Measurements from ENCODE around the gene TBX18. TPM values are rescaled to one million over a fixed set of nuclear protein-coding genes. Genes with fewer than 3 reads are reported as not detected.

TBX18 gene
- polyA plus RNA-seq, 1 donor: 0.43 TPM

DNA sequence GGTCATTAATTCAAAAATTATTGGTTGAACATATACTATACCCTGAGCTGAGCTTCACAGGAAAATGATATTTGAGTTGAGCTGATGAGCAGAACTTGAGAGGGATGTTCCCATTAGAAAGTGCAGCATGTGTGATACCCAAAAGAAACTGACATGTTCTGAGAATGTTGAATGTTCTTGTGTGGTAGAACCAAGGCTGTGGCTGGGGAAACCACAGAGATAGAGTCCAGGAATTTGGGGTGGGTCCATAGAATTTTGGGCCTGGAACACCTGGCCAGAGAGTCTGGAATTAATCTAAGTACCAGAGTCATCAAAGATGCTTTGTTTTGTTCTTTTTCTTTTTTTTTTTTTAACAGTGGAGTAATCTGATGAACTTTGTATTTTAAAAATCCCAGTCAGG, 88.7 kb downstream of the TBX18 start:
- Histone ChIP-seq H3K27ac (ENCODE audit: low read length) (no peak overlapping the region), H3K9me3 (ENCODE audit: control insufficient read depth, low read depth, low read length) (no peaks in the 10 kb centered on the region), H3K36me3 (ENCODE audit: control insufficient read depth, insufficient read depth, low read length) (no peaks in the 10 kb centered on the region)

DNA sequence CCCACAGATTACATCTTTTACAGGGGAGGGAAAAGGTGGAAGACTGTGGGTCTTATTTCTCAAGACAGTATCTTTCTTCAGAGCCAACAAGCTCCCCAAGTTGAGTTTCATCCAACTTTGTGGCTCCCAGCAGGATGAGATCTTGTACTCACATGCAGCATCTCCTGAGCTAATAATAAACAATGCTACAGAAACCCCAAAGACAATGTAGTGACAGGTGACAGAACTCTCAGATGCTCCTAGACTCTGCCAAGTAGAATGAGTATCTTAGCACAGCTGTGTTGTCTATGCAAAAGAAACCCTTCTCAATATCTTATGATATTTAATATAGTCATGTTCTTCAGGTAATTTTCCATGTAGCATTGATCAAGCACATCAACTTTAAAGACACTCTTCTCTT, 90.0 kb downstream of the TBX18 start:
- no peaks in the 10 kb centered on the region for H3K36me3 ChIP-seq (ENCODE audit: control insufficient read depth, insufficient read depth, low read length)
- DNase-seq: no peak
- no peaks in the 10 kb centered on the region for H3K27me3 ChIP-seq (ENCODE audit: control insufficient read depth, insufficient read depth, low read length)
- no peaks in the 10 kb centered on the region for H3K4me1 ChIP-seq (ENCODE audit: control insufficient read depth, insufficient read depth, low read length)
- no peaks in the 10 kb centered on the region for H3K9me3 ChIP-seq (ENCODE audit: control insufficient read depth, low read depth, low read length)
- no peak overlapping the region for H3K4me3 ChIP-seq (ENCODE audit: low read length)
- H3K27ac ChIP-seq (ENCODE audit: low read length): no peak overlapping the region

More for the DNA sequence above, 88.7 kb downstream of the TBX18 start:
- Histone ChIP-seq H3K4me1 (ENCODE audit: control insufficient read depth, insufficient read depth, low read length) (no peaks in the 10 kb centered on the region), H3K27me3 (ENCODE audit: control insufficient read depth, insufficient read depth, low read length) (no peaks in the 10 kb centered on the region), H3K4me3 (ENCODE audit: low read length) (no peak overlapping the region)
- no peak for DNase-seq

DNA sequence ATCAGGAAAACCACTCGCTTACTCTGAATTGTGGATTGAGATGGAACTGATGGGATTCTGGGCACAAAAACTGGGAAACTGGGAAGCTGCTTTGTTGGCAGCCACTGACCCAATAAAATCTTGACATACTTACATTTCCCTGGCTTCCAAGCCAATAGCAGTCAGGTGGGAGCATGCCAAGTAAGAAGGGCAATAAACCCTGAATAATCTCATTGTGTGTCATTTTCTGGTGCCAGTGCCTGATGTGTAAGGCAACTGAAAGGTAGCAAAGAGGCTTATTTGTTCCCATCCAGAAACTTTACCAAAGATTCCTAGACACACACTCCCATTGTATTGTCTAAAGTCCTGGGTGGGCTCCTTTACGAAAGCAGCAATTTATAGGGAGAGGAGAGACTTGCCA, 93.2 kb downstream of the TBX18 start:
- H3K27ac ChIP-seq (ENCODE audit: low read length): no peak overlapping the region
- no peaks in the 10 kb centered on the region for H3K27me3 ChIP-seq (ENCODE audit: control insufficient read depth, insufficient read depth, low read length)
- no peaks in the 10 kb centered on the region for H3K36me3 ChIP-seq (ENCODE audit: control insufficient read depth, insufficient read depth, low read length)
- no peaks in the 10 kb centered on the region for H3K4me1 ChIP-seq (ENCODE audit: control insufficient read depth, insufficient read depth, low read length)
- no CpG with 5 or more reads among the region's 2 CpGs for WGBS (ENCODE audit: insufficient coverage, low lambda C conversion rate)
- no peak for DNase-seq
- no peak overlapping the region for H3K4me3 ChIP-seq (ENCODE audit: low read length)
- no peaks in the 10 kb centered on the region for H3K9me3 ChIP-seq (ENCODE audit: control insufficient read depth, low read depth, low read length)

GRCh38 chr6:84669945-84670344, 94.5 kb downstream of the TBX18 start:
- WGBS (ENCODE audit: insufficient coverage, low lambda C conversion rate): no CpG with 5 or more reads among the region's 3 CpGs
- H3K4me3 ChIP-seq (ENCODE audit: low read length): no peak overlapping the region
- DNase-seq: no peak
- no peaks in the 10 kb centered on the region for H3K27me3 ChIP-seq (ENCODE audit: control insufficient read depth, insufficient read depth, low read length)
- H3K36me3 ChIP-seq (ENCODE audit: control insufficient read depth, insufficient read depth, low read length): no peaks in the 10 kb centered on the region
- no peak overlapping the region for H3K27ac ChIP-seq (ENCODE audit: low read length)
- no peaks in the 10 kb centered on the region for H3K4me1 ChIP-seq (ENCODE audit: control insufficient read depth, insufficient read depth, low read length)
- H3K9me3 ChIP-seq (ENCODE audit: control insufficient read depth, low read depth, low read length): no peaks in the 10 kb centered on the region

DNA sequence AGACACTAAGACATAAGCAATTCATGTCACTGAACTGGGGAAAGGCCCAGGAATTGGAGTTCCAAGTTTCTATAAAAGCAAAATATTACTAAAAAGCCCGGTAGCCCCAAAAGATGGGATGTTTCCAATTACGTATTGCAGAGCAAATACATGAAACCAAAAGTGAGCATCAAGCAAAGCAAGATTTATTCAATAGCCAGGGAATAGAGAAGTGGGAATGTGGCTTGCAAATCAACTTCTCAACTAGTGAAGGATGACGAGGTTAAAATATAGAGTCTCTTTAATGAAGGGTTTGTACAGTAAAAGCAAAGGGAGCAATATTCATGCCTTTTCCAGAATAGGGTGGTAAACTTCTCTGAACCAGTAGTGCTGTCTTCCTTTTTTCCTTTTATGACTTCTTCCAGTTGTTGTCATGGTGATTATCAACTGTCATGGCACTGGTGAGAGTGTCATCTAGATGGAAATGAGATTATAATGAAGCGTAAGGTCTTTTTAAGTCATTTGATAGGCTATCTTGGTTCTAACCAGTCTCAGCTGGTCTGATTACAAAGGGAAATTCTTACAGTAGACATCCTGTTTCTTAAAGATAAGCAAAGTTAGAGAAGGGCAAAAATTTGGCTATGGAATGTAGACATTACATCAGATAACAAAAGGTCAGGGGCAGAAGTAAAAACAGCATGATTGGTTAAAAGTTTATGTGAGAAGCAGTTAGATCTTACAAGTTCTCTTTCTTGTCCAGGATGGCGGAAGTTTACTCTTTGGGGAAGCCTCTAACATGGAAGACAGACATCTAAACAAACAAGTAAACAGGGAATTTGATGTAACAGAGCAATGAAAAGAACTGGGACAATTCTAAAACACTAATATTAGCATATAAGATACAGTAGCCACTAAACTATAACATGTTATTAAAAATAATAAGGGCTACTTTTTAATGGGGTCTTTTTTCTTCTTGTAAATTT, 96.9 kb downstream of the TBX18 start:
- H3K27me3 ChIP-seq (ENCODE audit: control insufficient read depth, insufficient read depth, low read length): no peaks in the 10 kb centered on the region
- WGBS (ENCODE audit: insufficient coverage, low lambda C conversion rate): 95% methylated on average over 2 of the region's 5 CpGs
- no peaks in the 10 kb centered on the region for H3K9me3 ChIP-seq (ENCODE audit: control insufficient read depth, low read depth, low read length)

DNA sequence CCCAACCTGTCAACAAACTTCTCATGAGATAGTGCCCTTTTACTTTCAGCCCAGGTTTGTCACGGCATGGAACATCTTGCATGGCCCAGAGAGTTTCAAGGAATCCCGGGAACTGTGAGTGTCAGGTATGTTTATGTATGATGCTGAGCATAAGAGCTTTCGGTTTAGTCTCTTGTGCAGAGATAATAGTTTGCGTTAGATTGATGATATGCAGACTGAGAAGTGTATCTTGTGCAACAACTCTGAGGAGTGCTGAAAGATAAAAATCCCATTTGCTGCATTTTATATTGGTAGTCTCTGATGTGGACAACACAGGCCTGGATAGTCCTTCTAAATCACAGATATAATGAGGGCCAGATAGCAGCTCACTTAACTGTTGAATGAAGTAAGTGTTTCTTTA, 99.0 kb downstream of the TBX18 start:
- Histone ChIP-seq H3K4me1 (ENCODE audit: control insufficient read depth, insufficient read depth, low read length) (no peaks in the 10 kb centered on the region), H3K9me3 (ENCODE audit: control insufficient read depth, low read depth, low read length) (no peaks in the 10 kb centered on the region), H3K27ac (ENCODE audit: low read length) (no peak overlapping the region), H3K27me3 (ENCODE audit: control insufficient read depth, insufficient read depth, low read length) (no peaks in the 10 kb centered on the region), H3K36me3 (ENCODE audit: control insufficient read depth, insufficient read depth, low read length) (no peaks in the 10 kb centered on the region), H3K4me3 (ENCODE audit: low read length) (no peak overlapping the region)
- 82% methylated on average over 3 of the region's 4 CpGs for WGBS (ENCODE audit: insufficient coverage, low lambda C conversion rate)
- no peak for DNase-seq

More for the DNA sequence above, 96.9 kb downstream of the TBX18 start:
- Histone ChIP-seq H3K4me3 (ENCODE audit: low read length) (no peak overlapping the region), H3K36me3 (ENCODE audit: control insufficient read depth, insufficient read depth, low read length) (no peaks in the 10 kb centered on the region), H3K27ac (ENCODE audit: low read length) (no peak overlapping the region), H3K4me1 (ENCODE audit: control insufficient read depth, insufficient read depth, low read length) (no peaks in the 10 kb centered on the region)
- DNase-seq: no peak

DNA sequence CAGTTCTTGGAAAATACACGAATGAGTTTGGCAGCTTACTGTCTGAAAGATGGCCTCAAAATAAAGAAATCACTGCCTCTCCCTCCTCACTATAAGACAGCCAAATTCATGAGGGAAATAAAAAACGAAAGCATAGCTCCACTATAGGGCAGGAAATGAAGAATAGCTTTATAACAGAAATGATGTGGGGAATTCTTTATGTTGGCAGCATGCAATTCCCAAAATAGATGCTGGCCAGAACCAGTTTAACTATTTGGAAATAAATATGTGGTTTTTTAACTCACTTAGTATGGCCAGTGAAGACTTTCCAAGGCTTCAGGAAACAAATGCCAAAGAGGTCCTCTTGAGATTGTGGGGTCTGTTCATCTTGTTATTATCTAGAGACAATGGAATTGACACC, 100.5 kb downstream of the TBX18 start:
- Histone ChIP-seq H3K36me3 (ENCODE audit: control insufficient read depth, insufficient read depth, low read length) (no peaks in the 10 kb centered on the region), H3K9me3 (ENCODE audit: control insufficient read depth, low read depth, low read length) (no peaks in the 10 kb centered on the region), H3K4me3 (ENCODE audit: low read length) (no peak overlapping the region), H3K4me1 (ENCODE audit: control insufficient read depth, insufficient read depth, low read length) (no peaks in the 10 kb centered on the region), H3K27me3 (ENCODE audit: control insufficient read depth, insufficient read depth, low read length) (no peaks in the 10 kb centered on the region), H3K27ac (ENCODE audit: low read length) (no peak overlapping the region)
- WGBS (ENCODE audit: insufficient coverage, low lambda C conversion rate): 80% methylated on average over 1 of the region's 2 CpGs
- DNase-seq: no peak

DNA sequence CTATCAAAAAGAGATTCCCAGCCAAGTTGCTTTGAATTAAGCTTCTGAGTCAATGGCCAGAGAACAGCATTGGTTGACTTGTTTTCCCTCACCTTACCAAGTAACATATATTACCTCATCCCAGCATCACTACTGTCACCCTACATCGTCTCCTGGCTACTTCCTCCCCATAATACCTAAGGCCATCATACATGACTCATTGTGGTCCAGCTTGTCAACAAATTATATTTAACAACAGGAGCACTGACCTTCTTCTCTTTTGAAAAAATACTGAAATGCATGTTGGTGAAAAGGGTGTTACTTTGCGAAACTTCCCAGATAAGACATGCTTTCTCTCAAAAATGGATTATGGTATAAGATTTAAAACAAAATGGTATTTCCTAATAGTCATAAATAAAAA, 106.9 kb downstream of the TBX18 start:
- no peaks in the 10 kb centered on the region for H3K9me3 ChIP-seq (ENCODE audit: control insufficient read depth, low read depth, low read length)
- H3K4me1 ChIP-seq (ENCODE audit: control insufficient read depth, insufficient read depth, low read length): no peaks in the 10 kb centered on the region
- H3K4me3 ChIP-seq (ENCODE audit: low read length): no peak overlapping the region
- DNase-seq: no peak
- H3K36me3 ChIP-seq (ENCODE audit: control insufficient read depth, insufficient read depth, low read length): no peaks in the 10 kb centered on the region
- 100% methylated on average over 1 of the region's 2 CpGs for WGBS (ENCODE audit: insufficient coverage, low lambda C conversion rate)
- no peak overlapping the region for H3K27ac ChIP-seq (ENCODE audit: low read length)
- H3K27me3 ChIP-seq (ENCODE audit: control insufficient read depth, insufficient read depth, low read length): no peaks in the 10 kb centered on the region

DNA sequence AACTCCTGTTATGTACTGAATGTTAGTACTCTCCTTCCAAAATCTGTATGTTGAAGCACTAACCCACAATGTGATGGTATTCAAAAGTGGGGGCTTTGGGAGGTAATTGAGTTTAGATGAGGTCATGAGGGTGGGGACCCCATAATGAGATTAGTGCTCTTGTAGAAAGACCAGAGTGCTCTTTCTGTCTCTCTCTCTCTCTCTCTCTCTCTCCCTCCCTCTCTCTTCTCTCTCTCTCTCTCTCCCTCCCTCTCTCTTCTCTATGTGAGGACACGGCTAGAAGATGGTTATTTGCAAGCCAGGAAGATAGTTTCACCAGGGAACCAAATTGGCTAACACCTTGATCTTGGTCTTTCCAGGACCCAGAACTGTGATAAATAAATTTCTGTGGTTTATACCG, 107.4 kb downstream of the TBX18 start:
- WGBS (ENCODE audit: insufficient coverage, low lambda C conversion rate): 100% methylated on average over 1 of the region's 2 CpGs
- no peak overlapping the region for H3K27ac ChIP-seq (ENCODE audit: low read length)
- no peak overlapping the region for H3K4me3 ChIP-seq (ENCODE audit: low read length)
- H3K27me3 ChIP-seq (ENCODE audit: control insufficient read depth, insufficient read depth, low read length): no peaks in the 10 kb centered on the region
- no peaks in the 10 kb centered on the region for H3K9me3 ChIP-seq (ENCODE audit: control insufficient read depth, low read depth, low read length)
- DNase-seq: no peak
- no peaks in the 10 kb centered on the region for H3K36me3 ChIP-seq (ENCODE audit: control insufficient read depth, insufficient read depth, low read length)
- H3K4me1 ChIP-seq (ENCODE audit: control insufficient read depth, insufficient read depth, low read length): no peaks in the 10 kb centered on the region

DNA sequence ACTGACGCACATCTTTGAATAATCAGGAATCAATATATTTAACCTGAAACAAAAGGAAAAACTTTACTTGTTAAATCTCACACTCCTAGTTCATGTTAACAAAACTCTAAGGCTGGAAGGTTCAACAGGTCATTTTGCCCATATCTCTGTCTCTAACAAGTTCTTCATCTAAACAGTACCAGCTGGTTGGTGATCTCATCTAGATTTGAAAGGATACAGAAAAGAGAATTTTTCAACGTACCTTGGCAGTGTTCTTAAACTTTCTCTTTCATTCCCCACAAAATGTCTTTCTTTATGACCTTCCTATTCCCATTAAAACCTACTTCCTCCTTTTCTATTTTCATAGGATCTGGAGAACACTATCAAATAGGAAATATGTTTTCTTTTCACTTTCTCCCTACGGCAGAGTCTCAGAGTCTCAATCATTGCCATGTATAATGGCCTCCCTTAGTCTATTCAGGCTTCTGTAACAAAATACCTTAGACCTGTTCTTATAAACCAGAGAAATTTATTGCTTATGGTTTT, 111.3 kb downstream of the TBX18 start:
- Histone ChIP-seq H3K27me3 (ENCODE audit: control insufficient read depth, insufficient read depth, low read length) (no peaks in the 10 kb centered on the region), H3K27ac (ENCODE audit: low read length) (no peak overlapping the region), H3K4me3 (ENCODE audit: low read length) (no peak overlapping the region), H3K4me1 (ENCODE audit: control insufficient read depth, insufficient read depth, low read length) (no peaks in the 10 kb centered on the region), H3K9me3 (ENCODE audit: control insufficient read depth, low read depth, low read length) (no peaks in the 10 kb centered on the region), H3K36me3 (ENCODE audit: control insufficient read depth, insufficient read depth, low read length) (no peaks in the 10 kb centered on the region)
- no CpG with 5 or more reads among the region's 3 CpGs for WGBS (ENCODE audit: insufficient coverage, low lambda C conversion rate)
- no peak for DNase-seq

Data from large intestine (tissue), 3 donors.